SK-N-MC (cell line): ENCODE measurements around the gene ATF7IP.

Experiments
- EZH2 ChIP-seq: fragments of 200-600 bp; sonication (generic); IDR thresholded peaks from one replicate; pipeline ENCODE4 v1.6.1; 2017; ENCODE audit warnings: antibody characterized with exemption
- POLR2AphosphoS5 ChIP-seq: IDR thresholded peaks from 2 replicates; pipeline ENCODE4 v1.6.1; 2012; ENCODE audit warnings: mild to moderate bottlenecking, low read depth, low read length, borderline replicate concordance

- TF ChIP-seq POLR2AphosphoS5, result no peak
- TF ChIP-seq EZH2, result no peak
Observed at GRCh38 chr12:14418451-14418890, 53.0 kb downstream of the ATF7IP start.
